Activated naive CD4-positive, alpha-beta T cell treated with anti-CD3 and anti-CD28 coated beads, Interleukin-2, amount 10 ng/mL, durations not matched to agents 7 days and 5 days (primary cell): Measurements from ENCODE around the gene CHST8.
"Not testable (repeated sequence)": the region's sequence is repeated elsewhere in the genome, so short reads cannot be mapped to it uniquely, and the experiment has no call there.

Source experiments
- CTCF ChIA-PET: fragments of 350-600 bp; sonication (Branson Sonifier 250); formaldehyde crosslinking; loops from one replicate; lab custom pipeline; 2021; ENCODE audit warnings: antibody characterized with exemption; lab: Charles Lee
- DNase-seq: peaks from one replicate; pipeline ENCODE4 v3.0.0-alpha.2; 2020
- H3K27ac Mint-ChIP-seq: one replicate; pipeline ENCODE4 v1.8.0; 2021; ENCODE audit warnings: mild to moderate bottlenecking, moderate library complexity, mixed read lengths
- H3K27me3 Mint-ChIP-seq: one replicate; pipeline ENCODE4 v1.8.0; 2021; ENCODE audit warnings: mild to moderate bottlenecking, mixed read lengths
- H3K36me3 Mint-ChIP-seq: one replicate; pipeline ENCODE4 v1.8.0; 2021; ENCODE audit warnings: mixed read lengths
- H3K4me1 Mint-ChIP-seq: one replicate; pipeline ENCODE4 v1.8.0; 2021; ENCODE audit warnings: mixed read lengths
- H3K4me3 Mint-ChIP-seq: one replicate; pipeline ENCODE4 v1.8.0; 2021; ENCODE audit warnings: mild to moderate bottlenecking, moderate library complexity, mixed read lengths
- H3K9me3 Mint-ChIP-seq: one replicate; pipeline ENCODE4 v1.8.0; 2021; ENCODE audit warnings: mixed read lengths

Gene CHST8

GRCh38 chr19:33605803-33606295 lies 15.9 kb upstream of the CHST8 start:
- not testable (repeated sequence) for H3K36me3 Mint-ChIP-seq, DNase-seq, H3K4me3 Mint-ChIP-seq, H3K27me3 Mint-ChIP-seq, H3K27ac Mint-ChIP-seq, H3K4me1 Mint-ChIP-seq
- CTCF ChIA-PET = interaction anchor here (0.9 kb wide), 1 partner anchor 175 kb away, joined by 4 read pairs; no protein-coding TSS in a partner anchor
- H3K9me3 Mint-ChIP-seq = peaks cover 18% of the 10 kb centered on the region

GRCh38 chr19:33606556-33606955 lies 15.2 kb upstream of the CHST8 start:
- Mint-ChIP-seq H3K36me3 (no peaks in the 10 kb centered on the region), H3K9me3 (peaks cover 12% of the 10 kb centered on the region), H3K4me3 (no peak overlapping the region), H3K4me1 (no peaks in the 10 kb centered on the region), H3K27ac (no peak overlapping the region), H3K27me3 (peaks cover 4% of the 10 kb centered on the region)
- CTCF ChIA-PET = no interaction called here
- no peak for DNase-seq

- Mint-ChIP-seq H3K9me3 (no peaks in the 10 kb centered on the region), H3K27ac (no peak overlapping the region), H3K27me3 (peaks cover 8% of the 10 kb centered on the region), H3K36me3 (no peaks in the 10 kb centered on the region), H3K4me3 (no peak overlapping the region), H3K4me1 (no peaks in the 10 kb centered on the region)
- CTCF ChIA-PET = no interaction called here
- DNase-seq = no peak
Observed at GRCh38 chr19:33609353-33609752, 12.4 kb upstream of the CHST8 start.

GRCh38 chr19:33610588-33610987 lies 11.2 kb upstream of the CHST8 start:
- Mint-ChIP-seq H3K27me3 (peaks cover 8% of the 10 kb centered on the region), H3K9me3 (no peaks in the 10 kb centered on the region), H3K4me1 (no peaks in the 10 kb centered on the region), H3K27ac (no peak overlapping the region), H3K4me3 (no peak overlapping the region), H3K36me3 (no peaks in the 10 kb centered on the region)
- no peak for DNase-seq
- CTCF ChIA-PET = no interaction called here

- no peak overlapping the region for H3K27ac Mint-ChIP-seq
- no peak overlapping the region for H3K4me3 Mint-ChIP-seq
- H3K36me3 Mint-ChIP-seq = no peaks in the 10 kb centered on the region
- no peaks in the 10 kb centered on the region for H3K9me3 Mint-ChIP-seq
- DNase-seq = no peak
- H3K27me3 Mint-ChIP-seq = peaks cover 8% of the 10 kb centered on the region
- CTCF ChIA-PET = no interaction called here
- H3K4me1 Mint-ChIP-seq = no peaks in the 10 kb centered on the region
Observed at GRCh38 chr19:33612928-33613619, 8.7 kb upstream of the CHST8 start.

- no peak for DNase-seq
- Mint-ChIP-seq H3K4me3 (no peak overlapping the region), H3K27ac (no peak overlapping the region), H3K36me3 (no peaks in the 10 kb centered on the region), H3K27me3 (peaks cover 12% of the 10 kb centered on the region), H3K9me3 (no peaks in the 10 kb centered on the region), H3K4me1 (no peaks in the 10 kb centered on the region)
- CTCF ChIA-PET = no interaction called here
Observed at GRCh38 chr19:33613620-33614000, 8.1 kb upstream of the CHST8 start.

GRCh38 chr19:33616346-33616745 lies 5.4 kb upstream of the CHST8 start:
- CTCF ChIA-PET = no interaction called here

GRCh38 chr19:33616857-33617256 lies 4.9 kb upstream of the CHST8 start:
- Mint-ChIP-seq H3K4me3 (no peak overlapping the region), H3K27ac (no peak overlapping the region), H3K9me3 (no peaks in the 10 kb centered on the region), H3K4me1 (no peaks in the 10 kb centered on the region), H3K27me3 (peaks cover 38% of the 10 kb centered on the region), H3K36me3 (no peaks in the 10 kb centered on the region)
- DNase-seq = no peak
- CTCF ChIA-PET = no interaction called here

More at GRCh38 chr19:33616346-33616745, 5.4 kb upstream of the CHST8 start:
- DNase-seq = no peak
- Mint-ChIP-seq H3K4me1 (no peaks in the 10 kb centered on the region), H3K27ac (no peak overlapping the region), H3K4me3 (no peak overlapping the region), H3K9me3 (no peaks in the 10 kb centered on the region), H3K27me3 (peaks cover 36% of the 10 kb centered on the region), H3K36me3 (no peaks in the 10 kb centered on the region)

GRCh38 chr19:33618363-33618762 lies 3.4 kb upstream of the CHST8 start:
- H3K4me3 Mint-ChIP-seq, H3K27ac Mint-ChIP-seq, H3K36me3 Mint-ChIP-seq, H3K9me3 Mint-ChIP-seq, CTCF ChIA-PET, DNase-seq, H3K4me1 Mint-ChIP-seq: not testable (repeated sequence)
- peaks cover 49% of the 10 kb centered on the region for H3K27me3 Mint-ChIP-seq

- Mint-ChIP-seq H3K27ac (no peak overlapping the region), H3K4me3 (no peak overlapping the region), H3K4me1 (no peaks in the 10 kb centered on the region), H3K9me3 (no peaks in the 10 kb centered on the region), H3K27me3 (peaks cover 55% of the 10 kb centered on the region), H3K36me3 (no peaks in the 10 kb centered on the region)
- DNase-seq = no peak
- CTCF ChIA-PET = no interaction called here
Observed at GRCh38 chr19:33618884-33619283, 2.9 kb upstream of the CHST8 start.

- H3K4me1 Mint-ChIP-seq = no peaks in the 10 kb centered on the region
- no peaks in the 10 kb centered on the region for H3K36me3 Mint-ChIP-seq
- DNase-seq = no peak
- peaks cover 68% of the 10 kb centered on the region for H3K27me3 Mint-ChIP-seq
- no peak overlapping the region for H3K4me3 Mint-ChIP-seq
- CTCF ChIA-PET = no interaction called here
- H3K27ac Mint-ChIP-seq = no peak overlapping the region
- no peaks in the 10 kb centered on the region for H3K9me3 Mint-ChIP-seq
Observed at GRCh38 chr19:33620611-33621010, 1.1 kb upstream of the CHST8 start.

GRCh38 chr19:33621065-33621785 lies 528 bp upstream of the CHST8 start:
- H3K9me3 Mint-ChIP-seq = no peaks in the 10 kb centered on the region
- CTCF ChIA-PET = no interaction called here
- H3K27me3 Mint-ChIP-seq = peaks cover 73% of the 10 kb centered on the region
- no peaks in the 10 kb centered on the region for H3K36me3 Mint-ChIP-seq
- H3K27ac Mint-ChIP-seq = no peak overlapping the region
- no peak overlapping the region for H3K4me3 Mint-ChIP-seq
- no peaks in the 10 kb centered on the region for H3K4me1 Mint-ChIP-seq
- DNase-seq = no peak

GRCh38 chr19:33622505-33622808 lies 704 bp downstream of the CHST8 start:
- DNase-seq = no peak
- no peak overlapping the region for H3K4me3 Mint-ChIP-seq

GRCh38 chr19:33622809-33623511 lies 1.2 kb downstream of the CHST8 start:
- Mint-ChIP-seq H3K4me1 (no peaks in the 10 kb centered on the region), H3K36me3 (no peaks in the 10 kb centered on the region), H3K4me3 (no peak overlapping the region), H3K27me3 (peaks cover 73% of the 10 kb centered on the region), H3K27ac (no peak overlapping the region), H3K9me3 (no peaks in the 10 kb centered on the region)
- no peak for DNase-seq
- CTCF ChIA-PET = no interaction called here

More at GRCh38 chr19:33622505-33622808, 704 bp downstream of the CHST8 start:
- Mint-ChIP-seq H3K27ac (no peak overlapping the region), H3K27me3 (peaks cover 73% of the 10 kb centered on the region), H3K36me3 (no peaks in the 10 kb centered on the region), H3K4me1 (no peaks in the 10 kb centered on the region), H3K9me3 (no peaks in the 10 kb centered on the region)
- CTCF ChIA-PET = no interaction called here

GRCh38 chr19:33624586-33624985 lies 2.8 kb downstream of the CHST8 start:
- Mint-ChIP-seq H3K4me1 (no peaks in the 10 kb centered on the region), H3K9me3 (no peaks in the 10 kb centered on the region), H3K4me3 (no peak overlapping the region), H3K36me3 (no peaks in the 10 kb centered on the region), H3K27ac (no peak overlapping the region), H3K27me3 (peaks cover 63% of the 10 kb centered on the region)
- DNase-seq = no peak
- CTCF ChIA-PET = no interaction called here
